ENCODE results near the gene OR52H1.

Gene OR52H1

DNA sequence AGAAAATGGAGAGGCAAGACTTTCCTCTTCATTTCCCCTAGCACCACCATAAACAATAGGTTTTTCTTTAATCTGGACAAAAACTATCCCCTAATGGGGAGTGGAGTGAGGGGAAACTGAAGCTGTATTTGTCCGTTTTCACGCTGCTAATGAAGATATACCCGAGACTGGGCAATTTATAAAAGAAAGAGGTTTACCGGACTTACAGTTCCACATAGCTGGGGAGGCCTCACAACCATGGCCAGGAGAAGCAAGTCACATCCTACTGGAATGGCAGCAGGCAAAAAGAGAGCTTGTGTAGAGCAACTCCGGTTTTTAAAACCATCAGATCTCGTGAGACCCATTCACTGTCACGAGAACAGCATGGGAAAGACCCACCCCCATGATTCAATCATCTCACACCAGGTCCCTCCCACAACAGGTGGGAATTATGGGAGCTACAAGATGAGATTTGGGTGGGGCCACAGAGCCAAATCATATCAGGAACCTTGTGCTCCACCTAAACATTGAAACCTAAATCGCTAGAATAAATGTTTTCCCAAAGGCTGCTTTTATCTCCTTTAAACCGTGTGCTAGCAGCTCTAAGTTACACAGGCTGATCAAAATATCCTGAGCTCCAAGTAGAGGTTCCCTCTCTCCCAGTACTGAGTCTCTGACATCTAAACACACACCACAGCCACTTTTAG lies 42.8 kb downstream of the OR52H1 start:
- no peak for TF ChIP-seq POLR2AphosphoS5 (IDR thresholded peaks at IDR 0.05; ENCODE audit: low read depth, low read length)
- TF ChIP-seq SIN3A (IDR thresholded peaks at IDR 0.05; ENCODE audit: borderline replicate concordance, insufficient read depth, low read length): no peak
- TF ChIP-seq, protein P1, sequence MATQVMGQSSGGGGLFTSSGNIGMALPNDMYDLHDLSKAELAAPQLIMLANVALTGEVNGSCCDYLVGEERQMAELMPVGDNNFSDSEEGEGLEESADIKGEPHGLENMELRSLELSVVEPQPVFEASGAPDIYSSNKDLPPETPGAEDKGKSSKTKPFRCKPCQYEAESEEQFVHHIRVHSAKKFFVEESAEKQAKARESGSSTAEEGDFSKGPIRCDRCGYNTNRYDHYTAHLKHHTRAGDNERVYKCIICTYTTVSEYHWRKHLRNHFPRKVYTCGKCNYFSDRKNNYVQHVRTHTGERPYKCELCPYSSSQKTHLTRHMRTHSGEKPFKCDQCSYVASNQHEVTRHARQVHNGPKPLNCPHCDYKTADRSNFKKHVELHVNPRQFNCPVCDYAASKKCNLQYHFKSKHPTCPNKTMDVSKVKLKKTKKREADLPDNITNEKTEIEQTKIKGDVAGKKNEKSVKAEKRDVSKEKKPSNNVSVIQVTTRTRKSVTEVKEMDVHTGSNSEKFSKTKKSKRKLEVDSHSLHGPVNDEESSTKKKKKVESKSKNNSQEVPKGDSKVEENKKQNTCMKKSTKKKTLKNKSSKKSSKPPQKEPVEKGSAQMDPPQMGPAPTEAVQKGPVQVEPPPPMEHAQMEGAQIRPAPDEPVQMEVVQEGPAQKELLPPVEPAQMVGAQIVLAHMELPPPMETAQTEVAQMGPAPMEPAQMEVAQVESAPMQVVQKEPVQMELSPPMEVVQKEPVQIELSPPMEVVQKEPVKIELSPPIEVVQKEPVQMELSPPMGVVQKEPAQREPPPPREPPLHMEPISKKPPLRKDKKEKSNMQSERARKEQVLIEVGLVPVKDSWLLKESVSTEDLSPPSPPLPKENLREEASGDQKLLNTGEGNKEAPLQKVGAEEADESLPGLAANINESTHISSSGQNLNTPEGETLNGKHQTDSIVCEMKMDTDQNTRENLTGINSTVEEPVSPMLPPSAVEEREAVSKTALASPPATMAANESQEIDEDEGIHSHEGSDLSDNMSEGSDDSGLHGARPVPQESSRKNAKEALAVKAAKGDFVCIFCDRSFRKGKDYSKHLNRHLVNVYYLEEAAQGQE (IDR thresholded peaks at IDR 0.05; ENCODE audit: insufficient read depth in 1 of 2, low read depth in 2 of 2, low read length in 2 of 2): no peak
- TF ChIP-seq FOXP2 (optimal IDR thresholded peaks at IDR 0.05; ENCODE audit: borderline replicate concordance, extremely low read depth, extremely low read length, insufficient read depth): no peak
- peak; percentile 42; the same call in 1 of the 2 replicates for TF ChIP-seq TAF1 (IDR thresholded peaks at IDR 0.05; ENCODE audit: borderline replicate concordance, insufficient read depth, low read length)

DNA sequence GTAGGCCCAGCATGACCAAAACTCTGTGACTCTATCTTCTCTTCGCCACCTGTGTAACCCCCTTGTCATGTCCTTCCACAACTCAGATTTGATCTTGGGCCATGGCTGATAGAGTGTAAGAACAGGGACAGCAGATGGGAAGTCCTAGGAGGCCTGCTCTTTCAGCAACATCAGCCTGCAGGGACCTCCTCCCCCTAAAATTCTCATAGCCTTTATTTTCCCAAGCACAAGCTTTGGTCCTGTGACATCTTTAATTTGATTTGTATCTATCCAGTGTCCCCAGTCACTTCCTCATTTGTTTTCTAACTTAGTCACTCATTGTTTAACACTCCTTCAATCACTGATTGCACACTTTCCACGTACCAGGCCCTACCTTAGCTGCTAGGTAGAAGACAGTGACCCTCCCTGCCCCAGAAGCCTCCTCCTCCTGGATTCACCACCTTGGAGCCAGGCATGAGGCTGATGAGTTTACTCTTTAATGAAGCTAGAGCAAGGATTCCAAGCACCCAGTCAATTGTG lies 43.9 kb downstream of the OR52H1 start:
- TF ChIP-seq, protein P1 (IDR thresholded peaks at IDR 0.05; ENCODE audit: insufficient read depth in 1 of 2, low read depth in 2 of 2, low read length in 2 of 2): no peak
- TF ChIP-seq FOXP2 (optimal IDR thresholded peaks at IDR 0.05; ENCODE audit: borderline replicate concordance, extremely low read depth, extremely low read length, insufficient read depth) (no peak), TAF1 (IDR thresholded peaks at IDR 0.05; ENCODE audit: borderline replicate concordance, insufficient read depth, low read length) (no peak), POLR2AphosphoS5 (IDR thresholded peaks at IDR 0.05; ENCODE audit: low read depth, low read length) (no peak), SIN3A (IDR thresholded peaks at IDR 0.05; ENCODE audit: borderline replicate concordance, insufficient read depth, low read length) (no peak)

DNA sequence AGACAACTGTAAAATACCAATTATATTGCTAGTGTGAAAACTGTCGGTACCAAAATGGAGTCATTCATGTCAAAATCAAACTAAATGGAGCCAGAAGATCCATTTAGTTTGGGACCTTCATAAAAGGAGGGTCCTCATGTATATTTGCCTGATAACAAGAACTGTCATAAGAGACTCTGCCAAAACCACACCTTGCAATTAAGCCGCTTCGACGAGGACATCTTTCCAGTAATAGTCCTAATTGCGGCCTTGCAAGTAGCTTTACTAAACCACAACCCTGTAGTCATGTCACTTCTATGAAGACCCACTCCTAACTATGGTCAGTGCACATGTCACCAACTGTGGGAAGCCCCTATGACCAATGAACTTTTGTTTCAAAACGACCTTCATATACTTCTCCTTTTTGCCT lies 47.9 kb downstream of the OR52H1 start:
- TF ChIP-seq TAF1 (IDR thresholded peaks at IDR 0.05; ENCODE audit: borderline replicate concordance, insufficient read depth, low read length): no peak
- no peak for TF ChIP-seq POLR2AphosphoS5 (IDR thresholded peaks at IDR 0.05; ENCODE audit: low read depth, low read length)
- TF ChIP-seq FOXP2 (optimal IDR thresholded peaks at IDR 0.05; ENCODE audit: borderline replicate concordance, extremely low read depth, extremely low read length, insufficient read depth): no peak
- TF ChIP-seq, protein P1 (IDR thresholded peaks at IDR 0.05; ENCODE audit: insufficient read depth in 1 of 2, low read depth in 2 of 2, low read length in 2 of 2): no peak
- no peak for TF ChIP-seq SIN3A (IDR thresholded peaks at IDR 0.05; ENCODE audit: borderline replicate concordance, insufficient read depth, low read length)

DNA sequence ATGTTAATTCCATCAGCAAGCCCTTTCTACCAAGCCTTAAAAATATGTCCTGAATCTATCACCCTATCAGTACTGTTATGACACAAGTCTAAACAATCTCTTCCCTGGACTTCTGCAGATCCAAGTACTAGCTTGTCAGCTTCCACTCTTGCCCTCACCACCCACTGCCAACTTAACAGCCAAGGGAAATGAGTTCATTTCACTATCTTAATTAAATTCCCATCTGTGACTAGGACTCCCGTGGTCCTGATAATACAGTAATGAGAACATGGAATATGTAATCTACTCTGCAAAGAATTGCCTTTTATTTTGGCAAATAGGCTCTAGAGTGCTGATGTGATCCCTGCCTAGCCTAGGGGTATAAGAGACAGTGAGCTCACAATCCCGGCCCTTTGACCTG lies 48.7 kb downstream of the OR52H1 start:
- TF ChIP-seq, protein P1 (IDR thresholded peaks at IDR 0.05; ENCODE audit: insufficient read depth in 1 of 2, low read depth in 2 of 2, low read length in 2 of 2): no peak
- no peak for TF ChIP-seq SIN3A (IDR thresholded peaks at IDR 0.05; ENCODE audit: borderline replicate concordance, insufficient read depth, low read length)
- no peak for TF ChIP-seq POLR2AphosphoS5 (IDR thresholded peaks at IDR 0.05; ENCODE audit: low read depth, low read length)
- TF ChIP-seq FOXP2 (optimal IDR thresholded peaks at IDR 0.05; ENCODE audit: borderline replicate concordance, extremely low read depth, extremely low read length, insufficient read depth): no peak
